ENCODE results near the gene SRMS. TPM values are rescaled to one million over a fixed set of nuclear protein-coding genes. Genes with fewer than 3 reads are reported as not detected.

The SRMS gene
- total RNA-seq, 1 experiment from 2014 or later, result 3.2 TPM

DNA sequence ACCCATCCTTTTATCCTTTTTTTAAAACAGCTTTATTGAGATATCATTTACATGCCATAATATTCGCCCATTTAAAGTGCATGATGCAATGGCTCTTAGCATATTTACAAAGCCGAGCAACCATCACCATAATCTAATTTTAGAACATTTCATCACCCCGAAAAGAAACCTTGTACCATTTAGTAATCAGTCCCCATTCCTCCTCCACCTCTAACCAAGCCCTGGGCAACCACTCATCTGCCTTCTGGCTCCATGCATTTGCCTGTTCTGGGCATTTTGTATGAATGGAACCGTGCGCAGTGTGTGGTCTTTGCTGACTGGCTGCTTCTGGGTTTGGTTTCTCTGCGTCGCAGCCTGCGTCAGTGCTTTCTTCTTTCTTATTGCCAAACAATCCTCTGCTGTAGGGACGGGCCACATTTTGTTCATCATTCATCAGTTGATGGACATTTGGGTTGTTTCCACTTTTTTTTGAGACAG lies 38.4 kb downstream of the SRMS start:
- H3K36me3 ChIP-seq (ENCODE audit: control insufficient read depth in 1 of 2, insufficient read depth in 2 of 2, low read length in 2 of 2), result no peaks in the 10 kb centered on the region
- peaks cover 7% of the 10 kb centered on the region; the same call in 1 of the 2 replicates for H3K27me3 ChIP-seq (ENCODE audit: insufficient read depth, low read length)
- ChIA-PET POLR2A (no interaction called here), RAD21 (ENCODE audit: low non-redundant PET in 1 of 2, low total read pairs in 2 of 2, uncharacterized antibody in 2 of 2, unreplicated experiment in 2 of 2) (no interaction called here), CTCF (no interaction called here)
- DNase-seq (ENCODE audit: low read depth, low spot score) (no peak), ATAC-seq (no peak)
- intact Hi-C loops (cut with micrococcal nuclease), result no loop called here
- no peak overlapping the region for H3K4me2 ChIP-seq (ENCODE audit: low read length)
- no peaks in the 10 kb centered on the region; a peak in 1 of 4 replicates for H3K9me3 ChIP-seq (ENCODE audit: control insufficient read depth in 1 of 2, insufficient read depth in 1 of 2, low read depth in 1 of 2, low read length in 2 of 2)
- no TSS peak for BruUV-seq (replicated peaks)
- TF ChIP-seq ZBTB33 (IDR thresholded peaks at IDR 0.05; ENCODE audit: extremely low read depth, insufficient replicate concordance, low read length) (no peak), POLR2A (IDR thresholded peaks at IDR 0.05; ENCODE audit: borderline replicate concordance, extremely low read depth, insufficient read depth, insufficient read length) (no peak), FOSL1 (IDR thresholded peaks at IDR 0.05; ENCODE audit: low read depth) (no peak), JUND (IDR thresholded peaks at IDR 0.05) (no peak), ZNF274 (IDR thresholded peaks at IDR 0.05; ENCODE audit: low read depth, low read length) (no peak), ZFX (IDR thresholded peaks at IDR 0.05) (no peak), SP1 (IDR thresholded peaks at IDR 0.05; ENCODE audit: low read depth) (no peak), RAD21 (IDR thresholded peaks at IDR 0.05; ENCODE audit: low read depth) (no peak), ATF3 (IDR thresholded peaks at IDR 0.05) (no peak), EZH2 (IDR thresholded peaks at IDR 0.05) (no peak), TCF7L2 (IDR thresholded peaks at IDR 0.05; ENCODE audit: borderline replicate concordance, extremely low read depth, insufficient read depth, insufficient read length) (no peak), REST (IDR thresholded peaks at IDR 0.05; ENCODE audit: low read depth) (no peak), CBX3 (IDR thresholded peaks at IDR 0.05; ENCODE audit: low read depth) (no peak), CEBPB (IDR thresholded peaks at IDR 0.05; ENCODE audit: low read depth) (no peak), EZH2phosphoT487 (IDR thresholded peaks at IDR 0.05; ENCODE audit: borderline replicate concordance) (no peak), POLR2AphosphoS5 (IDR thresholded peaks at IDR 0.05; ENCODE audit: low read depth, low read length) (no peak)
- TF ChIP-seq, protein P1, sequence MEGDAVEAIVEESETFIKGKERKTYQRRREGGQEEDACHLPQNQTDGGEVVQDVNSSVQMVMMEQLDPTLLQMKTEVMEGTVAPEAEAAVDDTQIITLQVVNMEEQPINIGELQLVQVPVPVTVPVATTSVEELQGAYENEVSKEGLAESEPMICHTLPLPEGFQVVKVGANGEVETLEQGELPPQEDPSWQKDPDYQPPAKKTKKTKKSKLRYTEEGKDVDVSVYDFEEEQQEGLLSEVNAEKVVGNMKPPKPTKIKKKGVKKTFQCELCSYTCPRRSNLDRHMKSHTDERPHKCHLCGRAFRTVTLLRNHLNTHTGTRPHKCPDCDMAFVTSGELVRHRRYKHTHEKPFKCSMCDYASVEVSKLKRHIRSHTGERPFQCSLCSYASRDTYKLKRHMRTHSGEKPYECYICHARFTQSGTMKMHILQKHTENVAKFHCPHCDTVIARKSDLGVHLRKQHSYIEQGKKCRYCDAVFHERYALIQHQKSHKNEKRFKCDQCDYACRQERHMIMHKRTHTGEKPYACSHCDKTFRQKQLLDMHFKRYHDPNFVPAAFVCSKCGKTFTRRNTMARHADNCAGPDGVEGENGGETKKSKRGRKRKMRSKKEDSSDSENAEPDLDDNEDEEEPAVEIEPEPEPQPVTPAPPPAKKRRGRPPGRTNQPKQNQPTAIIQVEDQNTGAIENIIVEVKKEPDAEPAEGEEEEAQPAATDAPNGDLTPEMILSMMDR (IDR thresholded peaks at IDR 0.05 in 2 of 3, conservative IDR thresholded peaks at IDR 0.05 in 1 of 3; ENCODE audit: borderline replicate concordance in 1 of 3, insufficient read depth in 1 of 3, low read depth in 2 of 3, low read length in 2 of 3), result no peak
- TF ChIP-seq, protein P2, sequence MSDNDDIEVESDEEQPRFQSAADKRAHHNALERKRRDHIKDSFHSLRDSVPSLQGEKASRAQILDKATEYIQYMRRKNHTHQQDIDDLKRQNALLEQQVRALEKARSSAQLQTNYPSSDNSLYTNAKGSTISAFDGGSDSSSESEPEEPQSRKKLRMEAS (IDR thresholded peaks at IDR 0.05), result no peak
- no peaks in the 10 kb centered on the region for H4K20me1 ChIP-seq (ENCODE audit: insufficient read depth)
- no peaks in the 10 kb centered on the region for H3K9me2 ChIP-seq (ENCODE audit: insufficient read depth)
- no peaks in the 10 kb centered on the region for H3K4me1 ChIP-seq (ENCODE audit: control insufficient read depth in 1 of 2, insufficient read depth in 2 of 2, low read length in 2 of 2)
- H3K9ac ChIP-seq (ENCODE audit: low read length), result no peak overlapping the region
- no peak overlapping the region for H2AFZ ChIP-seq (ENCODE audit: low read depth, low read length, poor library complexity, severe bottlenecking)
- no peak overlapping the region for H3K27ac ChIP-seq (ENCODE audit: low read depth, low read length)
- H3K4me3 ChIP-seq (replicated peaks in 1 of 2; ENCODE audit: low read depth in 1 of 2, low read length in 2 of 2), result no peak overlapping the region
- H3K79me2 ChIP-seq (ENCODE audit: insufficient read depth, low read length), result no peaks in the 10 kb centered on the region
